ENCODE measurements around the gene SIK3. TPM values are rescaled to one million over a fixed set of nuclear protein-coding genes. Genes with fewer than 3 reads are reported as not detected.

The SIK3 gene
- total RNA-seq, 2 experiments from 2014 or later, result 37.5 to 39.6 TPM

GRCh38 chr11:116896211-116896610 lies 202.0 kb downstream of the SIK3 start:
- H3K9me3 Mint-ChIP-seq, result peaks cover 5% of the 10 kb centered on the region
- DNase-seq, result no peak
- no peak overlapping the region for H3K4me3 Mint-ChIP-seq
- peaks cover 7% of the 10 kb centered on the region for H3K4me1 Mint-ChIP-seq
- ChIA-PET CTCF (interaction anchor here (0.8 kb wide), 1 partner anchor 42 kb away, joined by 3 read pairs; no protein-coding TSS in a partner anchor), POLR2A (no interaction called here)
- no peaks in the 10 kb centered on the region for H3K27me3 Mint-ChIP-seq
- H3K27ac Mint-ChIP-seq, result no peak overlapping the region
- H3K36me3 Mint-ChIP-seq (ENCODE audit: low read depth), result peaks cover 52% of the 10 kb centered on the region

DNA sequence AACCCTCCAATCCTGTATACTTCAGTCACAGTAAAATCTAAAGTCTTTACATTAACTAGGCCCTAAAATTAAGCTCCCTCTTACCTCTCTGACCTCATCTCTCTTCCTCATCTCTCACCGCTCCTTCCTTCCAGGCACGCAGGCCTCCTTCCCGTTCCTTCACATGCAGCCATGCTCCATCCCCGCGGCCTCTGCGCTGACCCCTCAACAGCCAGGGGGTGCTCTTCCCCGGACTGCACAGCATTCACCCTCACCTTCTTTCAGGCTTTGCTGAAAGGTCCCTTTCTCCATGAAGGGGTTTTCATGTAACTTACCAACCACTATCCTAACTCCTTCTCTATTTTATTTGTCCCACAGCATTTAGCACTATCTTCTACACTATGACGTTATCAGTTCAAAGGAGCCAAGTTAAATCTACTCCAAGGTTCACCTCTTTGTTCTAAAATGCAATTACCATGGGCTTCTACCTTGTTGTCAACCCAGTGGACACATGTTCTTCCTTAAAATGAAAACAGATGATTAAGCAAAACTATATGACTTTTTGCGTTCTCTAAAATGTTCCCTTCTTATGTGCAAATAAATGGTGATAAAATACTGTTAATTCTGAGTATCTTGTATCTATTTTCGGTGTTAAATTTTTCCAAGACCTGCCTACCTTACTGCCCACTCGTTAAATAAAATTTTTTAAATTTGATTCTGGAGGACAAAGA lies 203.0 kb downstream of the SIK3 start:
- peak overlapping the region; percentile 55 for H3K27ac Mint-ChIP-seq
- H3K4me3 Mint-ChIP-seq, result no peak overlapping the region
- H3K4me1 Mint-ChIP-seq, result peaks cover 10% of the 10 kb centered on the region
- no peak for DNase-seq
- ChIA-PET POLR2A (no interaction called here), CTCF (no interaction called here)
- H3K27me3 Mint-ChIP-seq, result no peaks in the 10 kb centered on the region
- H3K9me3 Mint-ChIP-seq, result peaks cover 1% of the 10 kb centered on the region
- H3K36me3 Mint-ChIP-seq (ENCODE audit: low read depth), result peaks cover 50% of the 10 kb centered on the region

DNA sequence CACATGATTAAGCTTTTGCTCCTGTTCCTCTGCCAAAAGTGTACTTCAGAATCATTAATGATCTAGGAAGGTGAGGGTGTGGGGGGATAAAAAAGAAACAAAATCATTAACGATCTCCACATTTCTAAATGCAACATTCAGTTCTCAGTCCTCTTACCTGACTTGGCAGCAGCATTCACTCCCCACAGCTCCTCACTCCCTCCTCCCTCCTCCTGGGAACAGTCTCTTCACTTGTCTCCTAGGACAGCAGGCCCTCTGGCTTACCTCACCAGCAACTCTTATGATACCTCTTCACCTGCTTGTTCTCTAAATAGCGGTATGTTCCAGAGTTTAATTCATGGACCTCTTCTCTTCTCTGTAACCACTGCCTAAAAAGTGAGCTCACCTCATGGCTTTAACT lies 204.3 kb downstream of the SIK3 start:
- Mint-ChIP-seq H3K4me1 (peaks cover 17% of the 10 kb centered on the region), H3K27ac (peak overlapping the region; percentile 1), H3K36me3 (ENCODE audit: low read depth) (peaks cover 43% of the 10 kb centered on the region), H3K9me3 (no peaks in the 10 kb centered on the region), H3K27me3 (no peaks in the 10 kb centered on the region), H3K4me3 (no peak overlapping the region)
- CTCF ChIA-PET, result interaction anchor here (0.7 to 1.5 kb wide), 3 partner anchors 27 to 173 kb away, joined by 3 to 4 read pairs (median 3); no protein-coding TSS in a partner anchor
- POLR2A ChIA-PET, result no interaction called here
- no peak for DNase-seq

DNA sequence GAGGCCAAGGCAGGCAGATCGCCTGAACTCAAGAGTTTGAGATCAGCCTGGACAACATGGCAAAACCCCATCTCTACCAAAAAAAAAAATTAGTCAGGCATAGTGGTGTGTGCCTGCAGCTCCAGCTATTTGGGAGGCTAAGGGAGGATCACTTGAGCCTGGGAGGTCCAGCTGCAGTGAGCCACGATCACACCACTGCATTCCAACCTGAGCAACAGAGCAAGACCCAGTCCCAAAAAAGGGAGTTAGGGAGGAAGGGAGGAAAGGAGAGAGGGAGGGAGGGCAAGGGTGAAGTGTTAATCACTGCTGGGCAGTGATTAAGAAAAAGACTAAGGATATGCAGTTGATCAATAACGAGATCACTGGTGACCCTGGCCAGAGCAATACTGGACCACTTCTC lies 204.8 kb downstream of the SIK3 start:
- no peaks in the 10 kb centered on the region for H3K27me3 Mint-ChIP-seq
- ChIA-PET CTCF (interaction anchor here (0.8 to 1.5 kb wide), 5 partner anchors 13 to 212 kb away, joined by 3 to 4 read pairs (median 3); no protein-coding TSS in a partner anchor), POLR2A (no interaction called here)
- peaks cover 21% of the 10 kb centered on the region for H3K4me1 Mint-ChIP-seq
- H3K9me3 Mint-ChIP-seq, result no peaks in the 10 kb centered on the region
- DNase-seq, result no peak
- H3K4me3 Mint-ChIP-seq, result no peak overlapping the region
- H3K36me3 Mint-ChIP-seq (ENCODE audit: low read depth), result peaks cover 43% of the 10 kb centered on the region
- H3K27ac Mint-ChIP-seq, result no peak overlapping the region

GRCh38 chr11:116892374-116892773 lies 205.9 kb downstream of the SIK3 start:
- Mint-ChIP-seq H3K4me1 (peaks cover 24% of the 10 kb centered on the region), H3K4me3 (no peak overlapping the region), H3K9me3 (no peaks in the 10 kb centered on the region), H3K27me3 (no peaks in the 10 kb centered on the region), H3K27ac (no peak overlapping the region), H3K36me3 (ENCODE audit: low read depth) (peaks cover 43% of the 10 kb centered on the region)
- DNase-seq, result no peak
- ChIA-PET POLR2A (no interaction called here), CTCF (interaction anchor here (0.9 to 1.5 kb wide), 3 partner anchors 89 to 213 kb away, joined by 3 to 6 read pairs (median 4); no protein-coding TSS in a partner anchor)

- Mint-ChIP-seq H3K4me3 (no peak overlapping the region), H3K36me3 (ENCODE audit: low read depth) (peaks cover 38% of the 10 kb centered on the region), H3K27ac (no peak overlapping the region), H3K9me3 (no peaks in the 10 kb centered on the region), H3K27me3 (no peaks in the 10 kb centered on the region), H3K4me1 (peaks cover 24% of the 10 kb centered on the region)
- ChIA-PET CTCF (interaction anchor here (0.6 to 1.5 kb wide), 4 partner anchors 89 to 179 kb away, joined by 3 to 6 read pairs (median 4); no protein-coding TSS in a partner anchor), POLR2A (no interaction called here)
- no peak for DNase-seq
Observed at GRCh38 chr11:116891746-116892145, 206.5 kb downstream of the SIK3 start.

DNA sequence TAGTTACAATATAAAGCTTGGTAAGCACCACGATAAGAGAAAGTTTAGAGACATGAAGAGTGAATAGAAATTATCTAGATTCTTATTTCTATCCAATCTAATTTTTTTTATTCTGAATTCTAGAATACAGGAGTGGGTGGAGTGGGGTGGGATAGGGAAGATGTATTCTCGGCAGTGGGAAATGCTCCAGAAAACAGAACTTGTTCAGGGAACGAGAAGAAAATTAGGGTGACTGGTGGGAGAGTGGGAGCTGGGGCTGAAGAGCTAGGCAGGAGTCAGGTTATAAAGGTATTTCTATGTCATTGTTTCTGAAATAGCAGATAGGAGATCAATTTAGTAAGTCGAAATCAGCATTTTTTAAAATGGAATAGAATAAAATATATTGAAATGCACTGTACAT lies 207.6 kb downstream of the SIK3 start:
- CTCF ChIA-PET, result interaction anchor here (0.6 to 1.3 kb wide), 4 partner anchors 12 to 226 kb away, joined by 3 to 4 read pairs (median 3); no protein-coding TSS in a partner anchor
- Mint-ChIP-seq H3K9me3 (no peaks in the 10 kb centered on the region), H3K27ac (peak overlapping the region; percentile 83), H3K27me3 (no peaks in the 10 kb centered on the region), H3K36me3 (ENCODE audit: low read depth) (peaks cover 29% of the 10 kb centered on the region), H3K4me1 (peaks cover 24% of the 10 kb centered on the region), H3K4me3 (no peak overlapping the region)
- POLR2A ChIA-PET, result no interaction called here
- DNase-seq, result no peak

- peaks cover 25% of the 10 kb centered on the region for H3K36me3 Mint-ChIP-seq (ENCODE audit: low read depth)
- no peak overlapping the region for H3K4me3 Mint-ChIP-seq
- DNase-seq, result peak; percentile 23
- CTCF ChIA-PET, result interaction anchor here (0.7 to 1.5 kb wide), 4 partner anchors 11 to 216 kb away, joined by 3 to 4 read pairs (median 4); no protein-coding TSS in a partner anchor
- peak overlapping the region; percentile 83 for H3K27ac Mint-ChIP-seq
- peaks cover 24% of the 10 kb centered on the region for H3K4me1 Mint-ChIP-seq
- H3K9me3 Mint-ChIP-seq, result no peaks in the 10 kb centered on the region
- POLR2A ChIA-PET, result no interaction called here
- no peaks in the 10 kb centered on the region for H3K27me3 Mint-ChIP-seq
Observed at GRCh38 chr11:116890193-116890592, 208.0 kb downstream of the SIK3 start.

GRCh38 chr11:116888884-116889549 lies 209.2 kb downstream of the SIK3 start:
- CTCF ChIA-PET, result interaction anchor here (0.5 to 1.5 kb wide), 6 partner anchors 9 to 217 kb away, joined by 3 to 8 read pairs (median 4); no protein-coding TSS in a partner anchor
- Mint-ChIP-seq H3K9me3 (no peaks in the 10 kb centered on the region), H3K27me3 (no peaks in the 10 kb centered on the region), H3K27ac (peak overlapping the region; percentile 51), H3K4me3 (no peak overlapping the region), H3K4me1 (peaks cover 24% of the 10 kb centered on the region), H3K36me3 (ENCODE audit: low read depth) (peaks cover 19% of the 10 kb centered on the region)
- no peak for DNase-seq
- POLR2A ChIA-PET, result no interaction called here

DNA sequence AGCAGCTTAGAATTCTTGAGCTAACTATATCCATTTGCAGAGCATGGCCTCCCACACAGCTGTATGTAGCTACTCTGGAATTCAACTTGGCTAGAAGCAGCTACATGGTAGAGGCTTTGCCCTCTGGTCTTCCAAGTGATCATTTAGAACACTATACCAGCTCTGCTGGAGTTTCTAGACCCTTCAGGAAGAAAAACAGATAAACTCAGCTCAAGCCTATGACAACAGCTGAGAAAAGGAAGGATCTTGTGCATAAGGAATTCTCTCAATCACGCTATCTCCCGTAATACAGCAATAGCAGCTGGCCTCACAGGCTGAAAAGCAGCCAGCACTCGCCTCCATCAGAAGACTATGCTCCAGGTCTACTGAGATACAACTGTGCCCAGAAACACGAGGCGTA lies 210.2 kb downstream of the SIK3 start:
- no peaks in the 10 kb centered on the region for H3K27me3 Mint-ChIP-seq
- ChIA-PET POLR2A (no interaction called here), CTCF (interaction anchor here (0.5 to 1.5 kb wide), 10 partner anchors 9 to 218 kb away, joined by 3 to 8 read pairs (median 3); no protein-coding TSS in a partner anchor)
- H3K4me1 Mint-ChIP-seq, result peaks cover 25% of the 10 kb centered on the region
- no peak overlapping the region for H3K4me3 Mint-ChIP-seq
- H3K9me3 Mint-ChIP-seq, result no peaks in the 10 kb centered on the region
- no peak for DNase-seq
- H3K36me3 Mint-ChIP-seq (ENCODE audit: low read depth), result peaks cover 14% of the 10 kb centered on the region
- no peak overlapping the region for H3K27ac Mint-ChIP-seq

DNA sequence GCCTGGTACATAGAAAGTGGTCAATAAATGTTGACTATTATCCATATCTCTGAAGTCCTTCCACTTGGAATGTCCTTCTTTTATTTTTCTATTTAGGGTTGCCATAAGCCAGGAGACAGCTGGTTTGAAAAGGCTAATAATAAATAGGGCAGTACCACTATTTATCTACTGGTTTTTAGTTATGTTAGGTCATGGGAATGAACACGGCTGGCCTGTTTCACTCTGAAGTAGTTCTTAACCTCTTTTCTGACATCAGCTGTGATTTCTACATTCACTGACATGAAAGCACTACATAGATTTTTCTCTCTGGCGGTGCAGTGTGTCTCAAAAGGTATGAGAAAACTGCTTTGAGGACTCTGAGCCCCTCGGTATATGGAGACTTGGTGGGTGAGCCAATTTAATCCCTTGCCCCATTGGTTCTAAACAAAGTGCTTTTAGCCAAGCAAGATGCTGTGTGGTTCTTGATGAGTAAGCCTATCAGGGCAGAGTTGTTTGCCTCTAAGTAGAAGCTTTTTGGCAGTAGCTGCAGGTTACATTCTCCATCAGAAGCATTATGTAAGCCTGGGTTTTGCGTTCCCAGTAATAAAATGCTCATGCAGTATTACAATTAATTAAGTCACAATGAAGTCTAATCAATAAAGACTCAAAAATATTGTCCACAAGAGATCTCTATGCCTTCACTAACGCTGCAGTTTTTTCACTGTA lies 212.1 kb downstream of the SIK3 start:
- no peaks in the 10 kb centered on the region for H3K9me3 Mint-ChIP-seq
- POLR2A ChIA-PET, result no interaction called here
- no peak overlapping the region for H3K27ac Mint-ChIP-seq
- CTCF ChIA-PET, result interaction anchor here (1.3 kb wide), 1 partner anchor 33 kb away, joined by 3 read pairs; no protein-coding TSS in a partner anchor
- H3K36me3 Mint-ChIP-seq (ENCODE audit: low read depth), result peaks cover 5% of the 10 kb centered on the region
- DNase-seq, result no peak
- H3K4me1 Mint-ChIP-seq, result peaks cover 26% of the 10 kb centered on the region
- no peak overlapping the region for H3K4me3 Mint-ChIP-seq
- no peaks in the 10 kb centered on the region for H3K27me3 Mint-ChIP-seq

GRCh38 chr11:116882386-116882785 lies 215.8 kb downstream of the SIK3 start:
- ChIA-PET POLR2A (no interaction called here), CTCF (interaction anchor here (0.5 to 1.0 kb wide), 4 partner anchors 8 to 223 kb away, joined by 3 to 4 read pairs (median 3); no protein-coding TSS in a partner anchor)
- no peak for DNase-seq
- Mint-ChIP-seq H3K27ac (no peak overlapping the region), H3K36me3 (ENCODE audit: low read depth) (peaks cover 3% of the 10 kb centered on the region), H3K9me3 (no peaks in the 10 kb centered on the region), H3K4me3 (no peak overlapping the region), H3K4me1 (peaks cover 15% of the 10 kb centered on the region), H3K27me3 (no peaks in the 10 kb centered on the region)
